K562 (cell line): ENCODE measurements around the gene TARS3. TPM values are rescaled to one million over a fixed set of nuclear protein-coding genes. Genes with fewer than 3 reads are reported as not detected.

Experiments used
- BCOR ChIP-seq: fragments of 450-650 bp; IDR thresholded peaks from 2 replicates; pipeline ENCODE4 v1.6.1; 2016
- CTCFL ChIP-seq: IDR thresholded peaks from 2 replicates; pipeline ENCODE4 v1.6.1; 2011; ENCODE audit warnings: borderline replicate concordance, low read depth, mild to moderate bottlenecking, moderate library complexity, low read length; ENCODE audit not compliant: insufficient read depth, poor library complexity, severe bottlenecking
- FOXJ2 ChIP-seq: fragments of 200-800 bp; sonication (Bioruptor generic); IDR thresholded peaks from 2 replicates; pipeline ENCODE4 v1.6.1; 2016; ENCODE audit warnings: missing genetic modification characterization, missing compliant biosample characterization
- HIVEP1 ChIP-seq: fragments of 250-450 bp; sonication (Bioruptor Pico); IDR thresholded peaks from 2 replicates; pipeline ENCODE4 v1.4.0; 2020; ENCODE audit warnings: mild to moderate bottlenecking
- PML ChIP-seq: IDR thresholded peaks from 2 replicates; pipeline ENCODE4 v1.6.1; 2012; ENCODE audit warnings: low read length, inconsistent platforms
- RAD21 ChIP-seq, 2 experiments: fragments of 250-450 bp in 1 of 2; fragments of 450-650 bp in 1 of 2; sonication (Bioruptor Pico) in 1 of 2; formaldehyde crosslinking in 1 of 2; IDR thresholded peaks in 1 of 2; conservative IDR thresholded peaks in 1 of 2; 2 replicates each; pipeline versions ENCODE4 v1.4.0 to v1.8.0; 2020 to 2022; ENCODE audit warnings: mild to moderate bottlenecking in 2 of 2, moderate library complexity in 1 of 2
- RBM14 ChIP-seq: fragments of 200-400 bp; formaldehyde crosslinking; IDR thresholded peaks from 2 replicates; pipeline ENCODE4 v1.6.1; 2018; ENCODE audit warnings: low read depth, mild to moderate bottlenecking, low read length, moderate library complexity, borderline replicate concordance; ENCODE audit not compliant: insufficient read depth
- SIN3B ChIP-seq: fragments of 450-650 bp; IDR thresholded peaks from 2 replicates; pipeline ENCODE4 v1.6.1; 2017; ENCODE audit warnings: low read depth, mild to moderate bottlenecking, moderate library complexity
- SNAPC5 ChIP-seq: fragments of 250-450 bp; sonication (Bioruptor Pico); IDR thresholded peaks from 2 replicates; pipeline ENCODE4 v1.8.0; 2021; ENCODE audit warnings: moderate library complexity, mild to moderate bottlenecking, inconsistent platforms
- ZNF282 ChIP-seq: sonication (generic); formaldehyde crosslinking; IDR thresholded peaks from 2 replicates; pipeline ENCODE4 v1.8.1; 2023; ENCODE audit warnings: missing genetic modification reagents
- ZNF696 ChIP-seq: fragments of 250-450 bp; sonication (Bioruptor Pico); conservative IDR thresholded peaks from 2 replicates; pipeline ENCODE4 v1.4.0; 2020; ENCODE audit warnings: mild to moderate bottlenecking, moderate library complexity
- ZNF79 ChIP-seq: fragments of 250-450 bp; sonication (Bioruptor Pico); IDR thresholded peaks from 2 replicates; pipeline ENCODE4 v1.4.0; 2020; ENCODE audit warnings: low read depth, mild to moderate bottlenecking, moderate library complexity
- polyA plus RNA-seq, 8 experiments: library from polyadenylated mRNA; depleted of rRNA in 4 of 8; stranded (reverse) in 5 of 8; unstranded in 3 of 8; fragments of >200 nt; fragmentation: Nextera tagmentation in 2 of 8; fragmentation: Illumina TruSeq in 1 of 8; extraction: Ambion mirVana in 2 of 8; extraction: Trizol in 1 of 8; gene quantifications; 2 replicates each; pipeline versions ENCODE4 v1.2.1 to v1.2.3, GENCODE V29; 2011 to 2014; ENCODE audit warnings: inconsistent platforms in 1 of 8, missing spikeins in 1 of 8
- total RNA-seq, 7 experiments: library from RNA; depleted of rRNA in 6 of 7; stranded (reverse); fragments of >200 nt in 6 of 7; fragmentation: Illumina TruSeq in 2 of 7; extraction: Trizol in 2 of 7; gene quantifications; 2 replicates each; pipeline versions ENCODE4 v1.2.1 to v1.2.3, GENCODE V29; 2011 to 2021; ENCODE audit warnings: low replicate concordance in 1 of 7
- TF ChIP-seq, protein P1 (sequence below): fragments of 200-600 bp; sonication (generic); IDR thresholded peaks from one replicate; pipeline ENCODE4 v1.6.1; 2012; ENCODE audit warnings: mild to moderate bottlenecking, low read depth, low read length, inconsistent platforms

The TARS3 gene
- total and polyA plus RNA-seq, 9 of the 15 experiments (the other 6 are each of a cell fraction or from before 2014, with no cell fraction given): 2.1 to 14.7 (median 9.8) TPM

- TF ChIP-seq BCOR (no peak), RAD21 (CRISPR knock-in tag; conservative IDR thresholded peaks at IDR 0.05 in 1 of 2, IDR thresholded peaks at IDR 0.05 in 1 of 2) (peak in 1 of 2 experiments; percentile 27; a peak in 2 of 4 replicates), HIVEP1 (CRISPR knock-in tag) (0 out of 2 replicates have a peak, but pooled peaks have one; percentile 21), CTCFL (peak; percentile 6), SNAPC5 (CRISPR knock-in tag) (no peak), PML (peak; percentile 39; the same call in 1 of the 2 replicates), SIN3B (peak; percentile 69; the same call in 1 of the 2 replicates), RBM14 (no peak), ZNF696 (no peak), FOXJ2 (tag) (no peak), ZNF282 (CRISPR knock-in tag) (peak; percentile 82), ZNF79 (CRISPR knock-in tag) (no peak)
- TF ChIP-seq, protein P1, sequence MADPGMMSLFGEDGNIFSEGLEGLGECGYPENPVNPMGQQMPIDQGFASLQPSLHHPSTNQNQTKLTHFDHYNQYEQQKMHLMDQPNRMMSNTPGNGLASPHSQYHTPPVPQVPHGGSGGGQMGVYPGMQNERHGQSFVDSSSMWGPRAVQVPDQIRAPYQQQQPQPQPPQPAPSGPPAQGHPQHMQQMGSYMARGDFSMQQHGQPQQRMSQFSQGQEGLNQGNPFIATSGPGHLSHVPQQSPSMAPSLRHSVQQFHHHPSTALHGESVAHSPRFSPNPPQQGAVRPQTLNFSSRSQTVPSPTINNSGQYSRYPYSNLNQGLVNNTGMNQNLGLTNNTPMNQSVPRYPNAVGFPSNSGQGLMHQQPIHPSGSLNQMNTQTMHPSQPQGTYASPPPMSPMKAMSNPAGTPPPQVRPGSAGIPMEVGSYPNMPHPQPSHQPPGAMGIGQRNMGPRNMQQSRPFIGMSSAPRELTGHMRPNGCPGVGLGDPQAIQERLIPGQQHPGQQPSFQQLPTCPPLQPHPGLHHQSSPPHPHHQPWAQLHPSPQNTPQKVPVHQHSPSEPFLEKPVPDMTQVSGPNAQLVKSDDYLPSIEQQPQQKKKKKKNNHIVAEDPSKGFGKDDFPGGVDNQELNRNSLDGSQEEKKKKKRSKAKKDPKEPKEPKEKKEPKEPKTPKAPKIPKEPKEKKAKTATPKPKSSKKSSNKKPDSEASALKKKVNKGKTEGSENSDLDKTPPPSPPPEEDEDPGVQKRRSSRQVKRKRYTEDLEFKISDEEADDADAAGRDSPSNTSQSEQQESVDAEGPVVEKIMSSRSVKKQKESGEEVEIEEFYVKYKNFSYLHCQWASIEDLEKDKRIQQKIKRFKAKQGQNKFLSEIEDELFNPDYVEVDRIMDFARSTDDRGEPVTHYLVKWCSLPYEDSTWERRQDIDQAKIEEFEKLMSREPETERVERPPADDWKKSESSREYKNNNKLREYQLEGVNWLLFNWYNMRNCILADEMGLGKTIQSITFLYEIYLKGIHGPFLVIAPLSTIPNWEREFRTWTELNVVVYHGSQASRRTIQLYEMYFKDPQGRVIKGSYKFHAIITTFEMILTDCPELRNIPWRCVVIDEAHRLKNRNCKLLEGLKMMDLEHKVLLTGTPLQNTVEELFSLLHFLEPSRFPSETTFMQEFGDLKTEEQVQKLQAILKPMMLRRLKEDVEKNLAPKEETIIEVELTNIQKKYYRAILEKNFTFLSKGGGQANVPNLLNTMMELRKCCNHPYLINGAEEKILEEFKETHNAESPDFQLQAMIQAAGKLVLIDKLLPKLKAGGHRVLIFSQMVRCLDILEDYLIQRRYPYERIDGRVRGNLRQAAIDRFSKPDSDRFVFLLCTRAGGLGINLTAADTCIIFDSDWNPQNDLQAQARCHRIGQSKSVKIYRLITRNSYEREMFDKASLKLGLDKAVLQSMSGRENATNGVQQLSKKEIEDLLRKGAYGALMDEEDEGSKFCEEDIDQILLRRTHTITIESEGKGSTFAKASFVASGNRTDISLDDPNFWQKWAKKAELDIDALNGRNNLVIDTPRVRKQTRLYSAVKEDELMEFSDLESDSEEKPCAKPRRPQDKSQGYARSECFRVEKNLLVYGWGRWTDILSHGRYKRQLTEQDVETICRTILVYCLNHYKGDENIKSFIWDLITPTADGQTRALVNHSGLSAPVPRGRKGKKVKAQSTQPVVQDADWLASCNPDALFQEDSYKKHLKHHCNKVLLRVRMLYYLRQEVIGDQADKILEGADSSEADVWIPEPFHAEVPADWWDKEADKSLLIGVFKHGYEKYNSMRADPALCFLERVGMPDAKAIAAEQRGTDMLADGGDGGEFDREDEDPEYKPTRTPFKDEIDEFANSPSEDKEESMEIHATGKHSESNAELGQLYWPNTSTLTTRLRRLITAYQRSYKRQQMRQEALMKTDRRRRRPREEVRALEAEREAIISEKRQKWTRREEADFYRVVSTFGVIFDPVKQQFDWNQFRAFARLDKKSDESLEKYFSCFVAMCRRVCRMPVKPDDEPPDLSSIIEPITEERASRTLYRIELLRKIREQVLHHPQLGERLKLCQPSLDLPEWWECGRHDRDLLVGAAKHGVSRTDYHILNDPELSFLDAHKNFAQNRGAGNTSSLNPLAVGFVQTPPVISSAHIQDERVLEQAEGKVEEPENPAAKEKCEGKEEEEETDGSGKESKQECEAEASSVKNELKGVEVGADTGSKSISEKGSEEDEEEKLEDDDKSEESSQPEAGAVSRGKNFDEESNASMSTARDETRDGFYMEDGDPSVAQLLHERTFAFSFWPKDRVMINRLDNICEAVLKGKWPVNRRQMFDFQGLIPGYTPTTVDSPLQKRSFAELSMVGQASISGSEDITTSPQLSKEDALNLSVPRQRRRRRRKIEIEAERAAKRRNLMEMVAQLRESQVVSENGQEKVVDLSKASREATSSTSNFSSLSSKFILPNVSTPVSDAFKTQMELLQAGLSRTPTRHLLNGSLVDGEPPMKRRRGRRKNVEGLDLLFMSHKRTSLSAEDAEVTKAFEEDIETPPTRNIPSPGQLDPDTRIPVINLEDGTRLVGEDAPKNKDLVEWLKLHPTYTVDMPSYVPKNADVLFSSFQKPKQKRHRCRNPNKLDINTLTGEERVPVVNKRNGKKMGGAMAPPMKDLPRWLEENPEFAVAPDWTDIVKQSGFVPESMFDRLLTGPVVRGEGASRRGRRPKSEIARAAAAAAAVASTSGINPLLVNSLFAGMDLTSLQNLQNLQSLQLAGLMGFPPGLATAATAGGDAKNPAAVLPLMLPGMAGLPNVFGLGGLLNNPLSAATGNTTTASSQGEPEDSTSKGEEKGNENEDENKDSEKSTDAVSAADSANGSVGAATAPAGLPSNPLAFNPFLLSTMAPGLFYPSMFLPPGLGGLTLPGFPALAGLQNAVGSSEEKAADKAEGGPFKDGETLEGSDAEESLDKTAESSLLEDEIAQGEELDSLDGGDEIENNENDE: no peak
Measured at GRCh38 chr15:101723874-101724674, at the start of gene TARS3 (continued).
